Germinal center (tissue), 1 donor: ENCODE results near the gene FNDC1.

Experiments used
- DNase-seq: peaks from one replicate; pipeline ENCODE4 v3.0.0; 2012; ENCODE audit warnings: mixed read lengths, low spot score

The FNDC1 gene

DNA sequence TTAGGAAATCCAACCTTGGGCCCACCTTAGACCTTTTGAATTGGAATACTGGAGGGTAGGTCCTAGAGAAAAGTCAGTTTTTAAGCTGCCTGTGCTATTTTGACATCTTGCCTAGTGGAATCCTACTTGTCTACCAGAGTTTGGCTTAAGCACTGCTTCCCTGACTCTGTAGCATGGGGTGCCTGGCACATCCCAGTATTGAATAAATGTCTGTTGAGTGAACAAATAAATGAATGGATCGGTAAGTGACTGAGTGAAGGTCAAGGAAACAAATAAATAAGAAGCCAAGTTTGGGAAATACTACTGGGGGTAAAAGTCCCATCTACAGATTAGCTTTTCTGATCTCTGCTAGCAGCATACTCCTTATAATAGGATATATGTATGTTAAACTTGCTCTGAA lies 140.5 kb downstream of the FNDC1 start:
- DNase-seq, result no peak

DNA sequence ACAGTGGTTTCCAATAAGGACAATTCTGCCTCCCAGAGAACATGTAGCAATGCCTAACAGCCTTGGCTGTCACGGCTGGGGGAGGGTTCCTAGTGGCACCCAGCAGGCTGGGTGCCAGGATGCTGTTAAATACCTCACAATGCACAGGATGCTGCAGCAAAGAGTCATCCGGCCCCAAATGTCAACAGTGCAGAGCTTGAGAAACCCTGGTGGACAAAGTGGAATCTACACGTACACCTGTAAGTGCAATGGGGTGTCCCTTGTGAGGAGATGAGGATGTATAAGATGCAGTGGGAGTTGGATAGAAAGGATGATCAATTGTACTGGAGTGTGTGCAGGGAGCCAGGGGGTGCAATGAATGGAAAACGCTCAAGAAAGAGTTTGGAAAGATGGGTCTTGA lies 142.4 kb downstream of the FNDC1 start:
- DNase-seq, result peak; percentile 40

DNA sequence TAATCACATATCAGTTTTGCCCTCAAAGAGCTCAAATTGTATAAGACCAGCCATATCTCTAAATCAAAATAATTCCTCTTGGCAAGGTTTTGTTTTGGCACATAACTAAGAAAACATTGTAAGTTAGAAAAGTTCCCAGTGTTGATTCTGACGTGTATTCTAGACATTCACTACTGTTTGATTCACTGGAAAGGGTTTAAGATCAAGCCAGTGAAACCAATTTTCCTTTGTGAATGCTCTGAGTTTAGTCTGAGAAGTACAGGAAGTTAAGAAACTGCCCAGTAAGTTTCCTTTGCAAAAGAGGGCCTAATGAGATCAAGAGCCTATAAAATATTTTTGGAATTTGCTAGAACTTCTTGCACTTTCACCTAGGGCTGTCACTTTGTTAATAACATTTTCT lies 143.0 kb downstream of the FNDC1 start:
- no peak for DNase-seq

DNA sequence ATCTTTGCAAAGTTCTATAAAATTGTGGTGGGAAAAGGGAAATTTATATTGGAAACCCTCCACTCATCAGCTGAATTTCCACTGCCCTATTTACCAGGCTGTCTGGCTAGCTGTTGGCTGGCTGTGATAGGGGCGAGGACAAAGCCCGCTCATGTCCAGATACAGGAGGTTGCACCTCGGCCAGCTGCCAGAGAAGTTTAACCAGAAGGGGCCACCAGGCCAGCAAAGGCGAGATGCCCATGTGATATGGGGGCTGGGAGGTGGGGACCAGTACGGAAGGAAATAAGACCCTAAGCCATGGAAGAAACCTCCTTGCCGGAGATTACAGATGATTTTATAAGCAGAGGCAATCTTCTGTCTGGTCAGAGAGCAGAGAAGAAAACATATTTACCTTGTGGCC lies 143.8 kb downstream of the FNDC1 start:
- DNase-seq, result no peak

DNA sequence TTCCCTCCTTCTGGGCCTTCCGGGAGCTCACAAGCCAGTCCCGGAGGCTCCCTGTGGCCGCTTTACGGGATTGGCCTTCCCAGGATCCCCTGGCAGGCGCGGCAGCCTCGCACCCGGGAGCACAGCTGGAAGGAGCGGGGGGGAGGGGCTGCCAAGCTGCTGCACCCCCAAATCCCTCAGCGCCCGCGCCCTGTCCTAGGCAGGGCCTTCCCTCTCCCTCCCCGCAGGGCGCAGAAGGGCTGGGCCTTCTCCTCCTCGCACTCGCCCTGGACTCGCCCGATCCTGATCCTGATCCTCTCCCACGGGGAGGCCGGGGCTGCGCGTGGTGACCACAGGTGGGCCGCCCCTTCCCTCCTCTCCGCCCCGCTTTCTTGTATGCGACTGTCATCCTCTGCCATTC lies 146.4 kb downstream of the FNDC1 start:
- DNase-seq, result no peak

DNA sequence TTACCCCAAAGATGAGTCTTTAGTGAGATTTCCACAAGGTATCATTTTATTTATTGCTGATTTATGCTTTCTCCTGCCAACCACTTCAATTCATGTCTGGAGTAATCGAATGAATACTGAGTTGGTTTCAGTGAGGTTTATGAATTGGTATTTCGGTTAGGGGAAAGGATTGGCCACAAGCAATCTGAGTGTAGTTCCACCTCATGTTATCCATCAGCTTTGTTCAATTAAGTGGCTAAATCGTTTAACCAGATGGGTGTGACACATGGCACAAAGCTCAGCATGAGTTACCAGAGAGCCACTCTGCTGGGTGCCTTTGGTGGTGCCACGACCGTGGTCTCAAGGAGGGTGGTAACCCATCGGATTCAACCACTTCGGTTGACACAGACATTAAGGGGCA lies 148.2 kb downstream of the FNDC1 start:
- DNase-seq, result no peak

DNA sequence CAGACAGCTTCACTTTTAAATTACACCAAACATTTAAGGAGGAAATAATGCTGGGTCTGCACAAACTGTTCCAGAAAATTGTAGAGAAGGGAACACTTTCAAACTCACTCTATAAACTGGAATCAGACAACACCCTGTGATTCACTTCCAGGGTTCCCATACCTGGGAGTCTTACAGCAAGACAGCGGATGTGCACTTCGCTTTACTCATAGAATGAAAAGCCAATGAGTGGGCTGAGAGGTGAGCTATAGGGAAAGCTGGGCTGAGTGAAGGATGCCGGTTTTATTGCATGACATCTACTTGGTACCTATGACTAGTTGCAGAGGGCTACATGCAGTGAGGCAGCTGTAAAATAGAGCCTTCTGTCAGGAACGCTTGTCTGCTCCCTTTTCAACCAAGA lies 152.1 kb downstream of the FNDC1 start:
- no peak for DNase-seq
